ENCODE measurements around the gene ST3GAL3.

DNA sequence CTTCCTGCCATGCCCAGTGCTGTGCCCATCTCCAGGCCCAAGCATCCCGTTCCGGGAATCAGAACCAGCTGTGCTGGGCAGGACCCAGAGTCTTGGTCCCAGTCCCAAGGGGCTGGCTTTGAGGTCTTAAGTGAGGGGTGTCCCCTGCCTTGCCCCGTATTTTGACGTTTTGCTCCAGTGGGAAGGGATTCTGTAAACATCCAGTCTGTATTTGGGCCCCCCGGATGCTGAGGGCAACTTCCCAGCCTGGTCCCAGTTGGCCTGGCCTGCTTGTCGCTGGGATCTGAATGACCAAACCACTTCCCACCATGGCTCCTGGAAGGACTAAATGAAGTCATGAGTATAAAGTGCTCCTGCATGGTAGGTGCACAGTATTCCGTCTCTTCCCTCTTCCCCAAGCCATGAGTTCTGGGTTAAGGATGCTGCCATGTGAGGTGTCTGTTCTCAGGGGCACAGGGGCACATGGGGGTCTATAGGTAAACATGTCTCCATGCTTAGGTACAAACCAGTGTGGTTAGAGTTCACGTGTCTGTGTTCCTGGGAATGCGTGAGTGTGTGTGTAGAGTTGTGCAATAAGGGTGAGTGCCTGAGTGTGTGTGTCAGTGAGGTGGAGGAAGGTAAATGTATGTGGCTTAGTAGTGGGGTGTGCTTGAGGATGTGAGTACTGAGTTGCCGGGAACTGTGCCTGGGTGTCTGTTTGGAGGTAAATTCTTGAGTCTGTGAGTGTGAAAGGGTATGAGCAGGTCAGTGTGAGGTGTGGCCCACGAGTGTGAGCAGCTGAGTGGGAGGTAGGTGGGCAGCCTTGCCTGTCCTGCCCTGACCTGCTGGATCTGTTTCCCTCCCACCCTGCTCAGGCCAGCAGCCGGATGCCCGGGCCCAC, 273.2 kb downstream of the ST3GAL3 start:
- TF ChIP-seq EZH2 (IDR thresholded peaks at IDR 0.05) (no peak), POLR2AphosphoS5 (IDR thresholded peaks at IDR 0.05; ENCODE audit: borderline replicate concordance, low read depth, low read length) (no peak)
